Measurements from ENCODE around the gene CENPT. TPM values are rescaled to one million over a fixed set of nuclear protein-coding genes. Genes with fewer than 3 reads are reported as not detected.

CENPT gene
- total and polyA plus RNA-seq, 9 donors = 18.4 to 57.4 (median 42.0) TPM

GRCh38 chr16:67803894-67804293 is 43.6 kb downstream of the CENPT start:
- DNase-seq = no peak
- Histone ChIP-seq H3K27ac (no peak overlapping the region), H3K9me3 (no peaks in the 10 kb centered on the region), H3K27me3 (no peaks in the 10 kb centered on the region), H3K4me1 (ENCODE audit: insufficient read depth) (peaks cover 6% of the 10 kb centered on the region), H3K4me3 (no peak overlapping the region), H3K36me3 (no peaks in the 10 kb centered on the region)
- intact Hi-C loops (cut with DNase I) = loop anchor here in 1 of 4 donors (10.0 kb wide), 1 partner anchor 129 kb away; no protein-coding TSS in a partner anchor
- TF ChIP-seq EP300 (IDR thresholded peaks at IDR 0.05) = no peak
- TF ChIP-seq CTCF (IDR thresholded peaks at IDR 0.05) = no peak
- TF ChIP-seq POLR2A (IDR thresholded peaks at IDR 0.05) = no peak
- WGBS, 3 donors = 90 to 93% (median 93%) methylated on average over 3 of the region's 3 CpGs

- Histone ChIP-seq H3K27me3 (no peaks in the 10 kb centered on the region), H3K27ac (no peak overlapping the region), H3K4me3 (no peak overlapping the region), H3K9me3 (no peaks in the 10 kb centered on the region), H3K4me1 (ENCODE audit: insufficient read depth) (peaks cover 6% of the 10 kb centered on the region), H3K36me3 (no peaks in the 10 kb centered on the region)
- intact Hi-C loops (cut with DNase I) = loop anchor here in 1 of 4 donors (10.0 kb wide), 1 partner anchor 127 kb away; no protein-coding TSS in a partner anchor
- no peak for TF ChIP-seq CTCF (IDR thresholded peaks at IDR 0.05)
- no peak for TF ChIP-seq EP300 (IDR thresholded peaks at IDR 0.05)
- TF ChIP-seq POLR2A (IDR thresholded peaks at IDR 0.05) = no peak
- DNase-seq = no peak
- WGBS, 3 donors = 96 to 100% (median 98%) methylated on average over 2 of the region's 2 CpGs
Measured at GRCh38 chr16:67801883-67802282, 45.6 kb downstream of the CENPT start.

GRCh38 chr16:67801241-67801640 is 46.3 kb downstream of the CENPT start:
- DNase-seq = no peak
- H3K27ac ChIP-seq = no peak overlapping the region
- no peak for TF ChIP-seq POLR2A (IDR thresholded peaks at IDR 0.05)
- no peak for TF ChIP-seq CTCF (IDR thresholded peaks at IDR 0.05)
- TF ChIP-seq EP300 (IDR thresholded peaks at IDR 0.05) = no peak
- H3K4me1 ChIP-seq (ENCODE audit: insufficient read depth) = peaks cover 6% of the 10 kb centered on the region
- 67 to 100% (median 89%) methylated on average over 1 of the region's 1 CpG for WGBS, 3 donors
- H3K36me3 ChIP-seq = no peaks in the 10 kb centered on the region
- no peak overlapping the region for H3K4me3 ChIP-seq
- no peaks in the 10 kb centered on the region for H3K9me3 ChIP-seq
- intact Hi-C loops (cut with DNase I) = loop anchor here in 1 of 4 donors (10.0 kb wide), 1 partner anchor 126 kb away; no protein-coding TSS in a partner anchor
- H3K27me3 ChIP-seq = no peaks in the 10 kb centered on the region

GRCh38 chr16:67800338-67800926 is 47.1 kb downstream of the CENPT start:
- intact Hi-C loops (cut with DNase I) = loop anchor here in 1 of 4 donors (10.0 kb wide), 1 partner anchor 126 kb away; no protein-coding TSS in a partner anchor
- Histone ChIP-seq H3K27me3 (no peaks in the 10 kb centered on the region), H3K4me1 (ENCODE audit: insufficient read depth) (peaks cover 3% of the 10 kb centered on the region), H3K27ac (no peak overlapping the region), H3K9me3 (no peaks in the 10 kb centered on the region), H3K36me3 (no peaks in the 10 kb centered on the region), H3K4me3 (no peak overlapping the region)
- DNase-seq = no peak
- no peak for TF ChIP-seq CTCF (IDR thresholded peaks at IDR 0.05)
- 83 to 92% (median 91%) methylated on average over 6 to 7 of the region's 7 CpGs for WGBS, 3 donors

Data from ovary (tissue), 9 donors.